Central memory CD4-positive, alpha-beta T cell (primary cell): ENCODE results near the gene THBS2.
A peak's percentile ranks its signal among the peaks of the same experiment; 100 is the strongest.
"Not testable (repeated sequence)": the region's sequence is repeated elsewhere in the genome, so short reads cannot be mapped to it uniquely, and the experiment has no call there.

Experiments used
- DNase-seq: peaks from one replicate; pipeline ENCODE4 v3.0.0; 2022

The THBS2 gene

GRCh38 chr6:169229615-169230321 lies 23.9 kb downstream of the THBS2 start:
- DNase-seq, result no peak

- DNase-seq, result no peak
Measured at GRCh38 chr6:169227116-169227515, 26.5 kb downstream of the THBS2 start.

GRCh38 chr6:169225887-169226286 lies 27.8 kb downstream of the THBS2 start:
- no peak for DNase-seq

GRCh38 chr6:169225131-169225576 lies 28.5 kb downstream of the THBS2 start:
- no peak for DNase-seq

- DNase-seq, result no peak
Measured at GRCh38 chr6:169224716-169225115, 28.9 kb downstream of the THBS2 start.

GRCh38 chr6:169224185-169224695 lies 29.4 kb downstream of the THBS2 start:
- DNase-seq, result no peak

- DNase-seq, result no peak
Measured at GRCh38 chr6:169223006-169223405, 30.6 kb downstream of the THBS2 start.

- no peak for DNase-seq
Measured at GRCh38 chr6:169222126-169222525, 31.5 kb downstream of the THBS2 start.

- no peak for DNase-seq
Measured at GRCh38 chr6:169221264-169221663, 32.4 kb downstream of the THBS2 start.

GRCh38 chr6:169220068-169220964 lies 33.3 kb downstream of the THBS2 start:
- DNase-seq, result no peak

GRCh38 chr6:169217972-169218371 lies 35.7 kb downstream of the THBS2 start:
- DNase-seq, result no peak

- DNase-seq, result no peak
Measured at GRCh38 chr6:169216830-169217229, 36.8 kb downstream of the THBS2 start.

- no peak for DNase-seq
Measured at GRCh38 chr6:169215201-169215681, 38.4 kb downstream of the THBS2 start.

GRCh38 chr6:169214789-169215188 lies 38.9 kb downstream of the THBS2 start:
- not testable (repeated sequence) for DNase-seq

GRCh38 chr6:169213814-169214520 lies 39.7 kb downstream of the THBS2 start:
- no peak for DNase-seq

GRCh38 chr6:169212897-169213813 lies 40.5 kb downstream of the THBS2 start:
- DNase-seq, result peak; percentile 92

GRCh38 chr6:169212436-169212835 lies 41.2 kb downstream of the THBS2 start:
- no peak for DNase-seq

GRCh38 chr6:169211881-169212280 lies 41.8 kb downstream of the THBS2 start:
- DNase-seq, result no peak

GRCh38 chr6:169210611-169211010 lies 43.0 kb downstream of the THBS2 start:
- DNase-seq, result no peak

- DNase-seq, result no peak
Measured at GRCh38 chr6:169208011-169208410, 45.6 kb downstream of the THBS2 start.

- no peak for DNase-seq
Measured at GRCh38 chr6:169207482-169207881, 46.2 kb downstream of the THBS2 start.
